OCI-LY7 (cell line): Measurements from ENCODE around the gene RNF115.

ENCODE experiments used
- EZH2phosphoT487 ChIP-seq: fragments of 200-600 bp; sonication (generic); IDR thresholded peaks from 2 replicates; pipeline ENCODE4 v1.6.1; 2018; ENCODE audit warnings: low read depth, borderline replicate concordance, mild to moderate bottlenecking, mixed run types, antibody characterized with exemption, low read length, moderate library complexity, mixed read lengths
- TF ChIP-seq, protein P1 (sequence below): fragments of 200-600 bp; sonication (generic); conservative IDR thresholded peaks from 2 replicates; pipeline ENCODE4 v1.5.1; 2014; ENCODE audit warnings: mild to moderate bottlenecking, antibody characterized with exemption, low read length, moderate library complexity, mixed read lengths

- TF ChIP-seq, protein P1, sequence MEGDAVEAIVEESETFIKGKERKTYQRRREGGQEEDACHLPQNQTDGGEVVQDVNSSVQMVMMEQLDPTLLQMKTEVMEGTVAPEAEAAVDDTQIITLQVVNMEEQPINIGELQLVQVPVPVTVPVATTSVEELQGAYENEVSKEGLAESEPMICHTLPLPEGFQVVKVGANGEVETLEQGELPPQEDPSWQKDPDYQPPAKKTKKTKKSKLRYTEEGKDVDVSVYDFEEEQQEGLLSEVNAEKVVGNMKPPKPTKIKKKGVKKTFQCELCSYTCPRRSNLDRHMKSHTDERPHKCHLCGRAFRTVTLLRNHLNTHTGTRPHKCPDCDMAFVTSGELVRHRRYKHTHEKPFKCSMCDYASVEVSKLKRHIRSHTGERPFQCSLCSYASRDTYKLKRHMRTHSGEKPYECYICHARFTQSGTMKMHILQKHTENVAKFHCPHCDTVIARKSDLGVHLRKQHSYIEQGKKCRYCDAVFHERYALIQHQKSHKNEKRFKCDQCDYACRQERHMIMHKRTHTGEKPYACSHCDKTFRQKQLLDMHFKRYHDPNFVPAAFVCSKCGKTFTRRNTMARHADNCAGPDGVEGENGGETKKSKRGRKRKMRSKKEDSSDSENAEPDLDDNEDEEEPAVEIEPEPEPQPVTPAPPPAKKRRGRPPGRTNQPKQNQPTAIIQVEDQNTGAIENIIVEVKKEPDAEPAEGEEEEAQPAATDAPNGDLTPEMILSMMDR: no peak
- TF ChIP-seq EZH2phosphoT487: no peak
These were observed 127.9 kb downstream of the RNF115 start for GRCh38 chr1:145695821-145696629.
